Stimulated activated naive B cell treated with anti-CD40 and anti-IgM and Interleukin-4, amounts not matched to agents 10 μg/mL and 1 μg/mL and 100 μg/mL, for 72 hours (primary cell): ENCODE results near the gene COMMD1.
A peak's percentile ranks its signal among the peaks of the same experiment; 100 is the strongest.
"Not testable (repeated sequence)": the region's sequence is repeated elsewhere in the genome, so short reads cannot be mapped to it uniquely, and the experiment has no call there.

Source experiments
- ATAC-seq, 2 donors: fragments of 150-1000 bp; cut with Tn5 transposase; replicated peaks; 2 replicates each; pipeline ENCODE4 v1.10.0; 2021; ENCODE audit warnings: moderate library complexity in 1 of 2
- DNase-seq: peaks from one replicate; pipeline ENCODE4 v3.0.0; 2021
- H3K27ac Mint-ChIP-seq: one replicate; pipeline ENCODE4 v1.8.0; 2022; ENCODE audit warnings: mild to moderate bottlenecking, mixed read lengths
- H3K27me3 Mint-ChIP-seq, 2 donors: one replicate each; pipeline ENCODE4 v1.8.0; 2022; ENCODE audit warnings: mixed read lengths in 2 of 2
- H3K36me3 Mint-ChIP-seq, 2 donors: one replicate each; pipeline ENCODE4 v1.8.0; 2022; ENCODE audit warnings: mixed read lengths in 2 of 2, mild to moderate bottlenecking in 1 of 2
- H3K4me1 Mint-ChIP-seq, 2 donors: one replicate each; pipeline ENCODE4 v1.8.0; 2022; ENCODE audit warnings: mixed read lengths in 2 of 2, mild to moderate bottlenecking in 1 of 2
- H3K4me3 Mint-ChIP-seq, 2 donors: one replicate each; pipeline ENCODE4 v1.8.0; 2022; ENCODE audit warnings: mild to moderate bottlenecking in 2 of 2, mixed read lengths in 2 of 2, moderate library complexity in 1 of 2
- H3K9me3 Mint-ChIP-seq, 2 donors: one replicate each; pipeline ENCODE4 v1.8.0; 2022; ENCODE audit warnings: mixed read lengths in 2 of 2, mild to moderate bottlenecking in 1 of 2

The COMMD1 gene

GRCh38 chr2:62116983-62117382 lies 211.5 kb downstream of the COMMD1 start:
- H3K4me3 Mint-ChIP-seq: no peak overlapping the region

GRCh38 chr2:62118160-62118559 lies 212.7 kb downstream of the COMMD1 start:
- ATAC-seq: no peak

More at GRCh38 chr2:62116983-62117382, 211.5 kb downstream of the COMMD1 start:
- H3K4me1 Mint-ChIP-seq: peaks cover 26 to 52% of the 10 kb centered on the region in 2 donors
- H3K27ac Mint-ChIP-seq: no peak overlapping the region
- no peaks in the 10 kb centered on the region for H3K27me3 Mint-ChIP-seq
- ATAC-seq: peak; percentile 60 to 64
- no peak for DNase-seq
- peaks cover 0 to 11% of the 10 kb centered on the region in 2 donors for H3K36me3 Mint-ChIP-seq
- H3K9me3 Mint-ChIP-seq: no peaks in the 10 kb centered on the region

GRCh38 chr2:62119311-62119974 lies 214.0 kb downstream of the COMMD1 start:
- H3K27me3 Mint-ChIP-seq: no peaks in the 10 kb centered on the region
- ATAC-seq: peak; percentile 42 to 56
- peaks cover 23 to 40% of the 10 kb centered on the region in 2 donors for H3K4me1 Mint-ChIP-seq
- H3K9me3 Mint-ChIP-seq: no peaks in the 10 kb centered on the region
- peaks cover 0 to 11% of the 10 kb centered on the region in 2 donors for H3K36me3 Mint-ChIP-seq
- no peak for DNase-seq
- no peak overlapping the region for H3K4me3 Mint-ChIP-seq
- no peak overlapping the region for H3K27ac Mint-ChIP-seq

More at GRCh38 chr2:62118160-62118559, 212.7 kb downstream of the COMMD1 start:
- peaks cover 0 to 11% of the 10 kb centered on the region in 2 donors for H3K36me3 Mint-ChIP-seq
- no peak overlapping the region for H3K4me3 Mint-ChIP-seq
- no peak for DNase-seq
- H3K27me3 Mint-ChIP-seq: no peaks in the 10 kb centered on the region
- no peaks in the 10 kb centered on the region for H3K9me3 Mint-ChIP-seq
- peaks cover 24 to 42% of the 10 kb centered on the region in 2 donors for H3K4me1 Mint-ChIP-seq
- no peak overlapping the region for H3K27ac Mint-ChIP-seq

GRCh38 chr2:62126239-62126638 lies 220.8 kb downstream of the COMMD1 start:
- not testable (repeated sequence) for ATAC-seq, H3K27me3 Mint-ChIP-seq, H3K9me3 Mint-ChIP-seq, DNase-seq, H3K27ac Mint-ChIP-seq, H3K4me3 Mint-ChIP-seq
- Mint-ChIP-seq H3K4me1 (peaks cover 21 to 38% of the 10 kb centered on the region in 2 donors), H3K36me3 (peaks cover 9 to 13% of the 10 kb centered on the region in 2 donors)

- Mint-ChIP-seq H3K9me3 (no peaks in the 10 kb centered on the region), H3K4me3 (no peak overlapping the region), H3K27me3 (no peaks in the 10 kb centered on the region), H3K27ac (peak overlapping the region; percentile 14), H3K36me3 (peaks cover 7 to 8% of the 10 kb centered on the region in 2 donors), H3K4me1 (peaks cover 19 to 37% of the 10 kb centered on the region in 2 donors)
- DNase-seq (no peak), ATAC-seq (no peak)
These were observed 227.9 kb downstream of the COMMD1 start for GRCh38 chr2:62133320-62133823.

GRCh38 chr2:62136956-62137830 lies 231.7 kb downstream of the COMMD1 start:
- H3K27ac Mint-ChIP-seq: no peak overlapping the region
- ATAC-seq (no peak), DNase-seq (no peak)
- no peaks in the 10 kb centered on the region for H3K27me3 Mint-ChIP-seq
- H3K9me3 Mint-ChIP-seq: no peaks in the 10 kb centered on the region
- peaks cover 11 to 19% of the 10 kb centered on the region in 2 donors for H3K4me1 Mint-ChIP-seq
- no peak overlapping the region for H3K4me3 Mint-ChIP-seq
- H3K36me3 Mint-ChIP-seq: peaks cover 9 to 10% of the 10 kb centered on the region in 2 donors

GRCh38 chr2:62140426-62141141 lies 235.1 kb downstream of the COMMD1 start:
- Mint-ChIP-seq H3K9me3 (no peaks in the 10 kb centered on the region), H3K4me1 (peaks cover 19 to 29% of the 10 kb centered on the region in 2 donors), H3K4me3 (no peak overlapping the region), H3K36me3 (peaks cover 14 to 15% of the 10 kb centered on the region in 2 donors), H3K27ac (peak overlapping the region; percentile 81), H3K27me3 (no peaks in the 10 kb centered on the region)
- DNase-seq (no peak), ATAC-seq (peak; percentile 47 to 53)

GRCh38 chr2:62141142-62141740 lies 235.8 kb downstream of the COMMD1 start:
- Mint-ChIP-seq H3K27me3 (no peaks in the 10 kb centered on the region), H3K4me3 (no peak overlapping the region), H3K4me1 (peaks cover 20 to 32% of the 10 kb centered on the region in 2 donors), H3K9me3 (no peaks in the 10 kb centered on the region), H3K36me3 (peaks cover 9 to 10% of the 10 kb centered on the region in 2 donors), H3K27ac (peak overlapping the region; percentile 75)
- ATAC-seq: peak; percentile 58 to 60
- no peak for DNase-seq

- H3K9me3 Mint-ChIP-seq: peaks cover 0 to 1% of the 10 kb centered on the region in 2 donors
- peak; percentile 82 to 83 for ATAC-seq
These were observed 236.6 kb downstream of the COMMD1 start for GRCh38 chr2:62142054-62142453.

GRCh38 chr2:62143696-62144095 lies 238.2 kb downstream of the COMMD1 start:
- Mint-ChIP-seq H3K4me1 (peaks cover 30 to 49% of the 10 kb centered on the region in 2 donors), H3K9me3 (peaks cover 0 to 1% of the 10 kb centered on the region in 2 donors), H3K27ac (no peak overlapping the region), H3K4me3 (no peak overlapping the region), H3K36me3 (peaks cover 13 to 20% of the 10 kb centered on the region in 2 donors), H3K27me3 (no peaks in the 10 kb centered on the region)
- no peak for ATAC-seq
- DNase-seq: no peak

More at GRCh38 chr2:62142054-62142453, 236.6 kb downstream of the COMMD1 start:
- DNase-seq: peak; percentile 43
- peaks cover 9 to 14% of the 10 kb centered on the region in 2 donors for H3K36me3 Mint-ChIP-seq
- H3K4me3 Mint-ChIP-seq: peak overlapping the region in 1 of 2 donors; percentile 30
- no peaks in the 10 kb centered on the region for H3K27me3 Mint-ChIP-seq
- peak overlapping the region; percentile 76 for H3K27ac Mint-ChIP-seq
- peaks cover 24 to 38% of the 10 kb centered on the region in 2 donors for H3K4me1 Mint-ChIP-seq

GRCh38 chr2:62144689-62145477 lies 239.4 kb downstream of the COMMD1 start:
- Mint-ChIP-seq H3K9me3 (peaks cover 0 to 1% of the 10 kb centered on the region in 2 donors), H3K27me3 (no peaks in the 10 kb centered on the region), H3K4me3 (peak overlapping the region in 1 of 2 donors; percentile 22), H3K4me1 (peaks cover 32 to 49% of the 10 kb centered on the region in 2 donors), H3K36me3 (peaks cover 13 to 20% of the 10 kb centered on the region in 2 donors), H3K27ac (peak overlapping the region; percentile 25)
- ATAC-seq: no peak
- DNase-seq: no peak

GRCh38 chr2:62145478-62146100 lies 240.1 kb downstream of the COMMD1 start:
- Mint-ChIP-seq H3K4me3 (peak overlapping the region in 1 of 2 donors; percentile 22), H3K4me1 (peaks cover 32 to 48% of the 10 kb centered on the region in 2 donors), H3K9me3 (peaks cover 0 to 1% of the 10 kb centered on the region in 2 donors), H3K27me3 (no peaks in the 10 kb centered on the region), H3K36me3 (peaks cover 13 to 20% of the 10 kb centered on the region in 2 donors), H3K27ac (peak overlapping the region; percentile 25)
- peak; percentile 2 for DNase-seq
- ATAC-seq: peak; percentile 44 to 54
